Naive thymus-derived CD8-positive, alpha-beta T cell (primary cell): ENCODE measurements around the gene SEPTIN10. TPM values are rescaled to one million over a fixed set of nuclear protein-coding genes. Genes with fewer than 3 reads are reported as not detected.
"Not testable (repeated sequence)": the region's sequence is repeated elsewhere in the genome, so short reads cannot be mapped to it uniquely, and the experiment has no call there.

ENCODE experiments used
- ATAC-seq, 2 donors: fragments of 150-1000 bp; cut with Tn5 transposase in 1 of 2; sonication (Bioruptor Pico), chemical (Tn5 transposase) in 1 of 2; 1 replicate in 1 of 2; 2 replicates in 1 of 2; pipeline ENCODE4 v1.10.0; 2021; ENCODE audit warnings: mild to moderate bottlenecking in 2 of 2, moderate library complexity in 2 of 2
- POLR2A ChIA-PET: fragments of 350-600 bp; sonication (Branson Sonifier 250); formaldehyde crosslinking; loops from one replicate; lab custom pipeline; 2021; ENCODE audit warnings: antibody characterized with exemption; lab: Charles Lee
- DNase-seq, 10 donors: peaks; one replicate each; pipeline versions ENCODE4 v3.0.0 to v3.0.0-alpha.2; 2020 to 2022
- H3K27ac Mint-ChIP-seq, 10 donors: one replicate each; pipeline ENCODE4 v1.8.0; 2020 to 2022; ENCODE audit warnings: mild to moderate bottlenecking in 10 of 10, mixed read lengths in 10 of 10, moderate library complexity in 4 of 10, inconsistent platforms in 1 of 10
- H3K27me3 Mint-ChIP-seq, 5 donors: one replicate each; pipeline ENCODE4 v1.8.0; 2021 to 2022; ENCODE audit warnings: mixed read lengths in 5 of 5
- H3K36me3 Mint-ChIP-seq, 3 donors: one replicate each; pipeline ENCODE4 v1.8.0; 2020 to 2022; ENCODE audit warnings: mixed read lengths in 3 of 3, mild to moderate bottlenecking in 2 of 3, inconsistent platforms in 1 of 3
- H3K4me1 Mint-ChIP-seq, 4 donors: one replicate each; pipeline ENCODE4 v1.8.0; 2021 to 2022; ENCODE audit warnings: mixed read lengths in 4 of 4
- H3K4me3 Mint-ChIP-seq, 10 donors: one replicate each; pipeline ENCODE4 v1.8.0; 2020 to 2022; ENCODE audit warnings: mild to moderate bottlenecking in 10 of 10, mixed read lengths in 10 of 10, moderate library complexity in 6 of 10, inconsistent platforms in 1 of 10
- H3K9me3 Mint-ChIP-seq, 9 donors: one replicate each; pipeline ENCODE4 v1.8.0; 2020 to 2022; ENCODE audit warnings: mixed read lengths in 9 of 9, mild to moderate bottlenecking in 3 of 9, inconsistent platforms in 1 of 9, moderate library complexity in 1 of 9
- polyA plus RNA-seq, 3 donors: library from polyadenylated mRNA; unstranded; fragments of 300-500 nt; fragmentation: Illumina TruSeq; gene quantifications; one replicate each; pipeline ENCODE4 v1.2.3, GENCODE V29; 2021
- total RNA-seq, 8 experiments: library from RNA in 2 of 8; stranded (reverse) in 2 of 8; gene quantifications; one replicate each; pipeline ENCODE4 v1.2.3 and lab custom pipeline; 2021 to 2026

Gene SEPTIN10
- total and polyA plus RNA-seq, 5 experiments from 2014 or later: 0.42 TPM; not detected in 4

DNA sequence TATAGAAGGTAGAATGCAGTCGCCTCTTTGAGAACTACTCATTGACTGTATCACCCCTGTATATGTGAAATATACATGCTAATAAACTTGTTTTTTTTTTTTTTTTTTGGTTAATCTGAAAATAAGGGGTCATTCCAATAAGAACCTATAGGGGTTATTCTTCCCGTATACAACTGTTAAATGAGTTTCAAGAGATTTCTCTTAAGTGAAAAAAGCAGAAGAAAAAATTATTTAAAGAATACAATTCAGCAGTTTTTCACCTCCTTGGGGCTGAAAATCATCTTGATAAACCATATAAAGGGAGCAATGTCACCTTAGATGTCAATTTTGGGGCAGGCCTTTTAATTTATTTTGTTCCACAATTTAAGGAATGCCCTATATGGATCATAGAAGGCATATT lies 66.5 kb downstream of the SEPTIN10 start:
- no peak overlapping the region for H3K4me3 Mint-ChIP-seq
- POLR2A ChIA-PET: no interaction called here

DNA sequence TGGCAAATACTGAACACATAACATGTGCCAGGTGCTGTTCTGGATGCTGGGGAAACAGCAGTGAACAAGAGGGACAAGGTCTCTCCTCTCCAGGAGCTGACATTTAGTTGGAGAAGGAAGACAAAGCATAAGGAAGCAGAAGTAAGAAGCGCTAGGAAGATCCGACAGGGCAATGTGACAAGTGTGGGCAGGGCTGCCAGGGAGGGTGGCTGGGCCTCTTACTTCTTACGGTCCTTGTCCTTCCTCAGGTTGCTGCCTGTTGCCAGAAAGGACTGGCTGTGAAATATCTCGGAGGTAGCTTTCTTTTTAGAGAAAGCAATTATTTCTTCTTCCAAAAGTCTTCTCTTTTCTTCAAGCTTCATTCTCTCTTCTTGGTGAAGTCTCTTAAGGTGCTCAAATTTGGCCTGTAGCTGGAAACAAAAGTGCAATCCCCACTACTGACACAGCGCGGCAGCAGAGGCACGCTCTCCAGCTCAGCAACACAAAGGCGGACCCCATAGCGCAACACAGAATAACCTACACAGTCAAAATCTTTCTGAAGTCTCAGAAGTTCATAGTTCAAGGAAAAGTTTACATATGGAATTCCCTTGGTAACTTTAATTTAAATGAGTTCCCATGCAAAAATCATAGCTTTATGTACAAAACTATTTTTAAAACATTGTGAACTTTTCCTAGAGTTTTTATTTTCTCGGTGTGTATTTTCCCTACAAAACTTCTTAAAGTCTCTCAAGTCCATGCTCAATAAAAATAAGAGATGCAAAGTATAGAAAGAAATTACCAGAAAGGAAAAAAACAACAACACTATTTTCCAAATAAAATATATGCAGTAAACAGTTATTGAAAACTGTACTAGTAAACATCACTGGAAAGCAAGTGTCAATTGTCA lies 67.7 kb downstream of the SEPTIN10 start:
- POLR2A ChIA-PET: no interaction called here
- DNase-seq: peak; percentile 20 to 71 (median 48)
- peaks cover 0 to 5% (median 1%) of the 10 kb centered on the region in 5 donors for H3K27me3 Mint-ChIP-seq
- H3K9me3 Mint-ChIP-seq: no peaks in the 10 kb centered on the region
- peak; percentile 86 to 90 for ATAC-seq
- H3K4me3 Mint-ChIP-seq: no peak overlapping the region
- H3K27ac Mint-ChIP-seq: no peak overlapping the region
- no peaks in the 10 kb centered on the region for H3K4me1 Mint-ChIP-seq
- no peaks in the 10 kb centered on the region for H3K36me3 Mint-ChIP-seq

More for the DNA sequence above, 66.5 kb downstream of the SEPTIN10 start:
- Mint-ChIP-seq H3K27me3 (peaks cover 0 to 5% (median 1%) of the 10 kb centered on the region in 5 donors), H3K36me3 (no peaks in the 10 kb centered on the region), H3K27ac (no peak overlapping the region), H3K4me1 (no peaks in the 10 kb centered on the region), H3K9me3 (no peaks in the 10 kb centered on the region)
- DNase-seq: no peak
- no peak for ATAC-seq

DNA sequence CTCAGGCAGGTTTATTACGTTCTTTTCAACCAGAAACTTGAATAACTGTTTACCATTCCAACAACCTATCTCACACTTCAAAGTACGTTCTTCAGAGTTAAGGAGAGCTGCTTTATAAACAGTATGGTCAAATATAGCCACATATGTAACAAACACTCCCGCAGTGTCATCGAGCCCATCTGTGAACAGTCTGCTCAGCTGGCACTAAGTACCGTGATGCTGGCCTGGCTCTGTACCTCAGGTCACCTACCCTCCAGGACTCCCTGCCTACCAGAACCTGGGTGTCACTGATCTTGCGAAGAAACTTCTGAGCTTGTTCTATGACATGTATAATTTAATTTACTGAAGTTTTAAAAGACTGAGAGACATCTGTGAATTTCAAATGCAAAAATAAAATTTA lies 71.4 kb downstream of the SEPTIN10 start:
- POLR2A ChIA-PET: no interaction called here
- no peak for ATAC-seq
- DNase-seq: no peak
- H3K36me3 Mint-ChIP-seq: no peaks in the 10 kb centered on the region
- H3K4me3 Mint-ChIP-seq: no peak overlapping the region
- H3K27ac Mint-ChIP-seq: peak overlapping the region in 1 of 10 donors; percentile 49
- no peaks in the 10 kb centered on the region for H3K4me1 Mint-ChIP-seq
- no peaks in the 10 kb centered on the region for H3K9me3 Mint-ChIP-seq
- peaks cover 1 to 9% (median 5%) of the 10 kb centered on the region in 5 donors for H3K27me3 Mint-ChIP-seq

DNA sequence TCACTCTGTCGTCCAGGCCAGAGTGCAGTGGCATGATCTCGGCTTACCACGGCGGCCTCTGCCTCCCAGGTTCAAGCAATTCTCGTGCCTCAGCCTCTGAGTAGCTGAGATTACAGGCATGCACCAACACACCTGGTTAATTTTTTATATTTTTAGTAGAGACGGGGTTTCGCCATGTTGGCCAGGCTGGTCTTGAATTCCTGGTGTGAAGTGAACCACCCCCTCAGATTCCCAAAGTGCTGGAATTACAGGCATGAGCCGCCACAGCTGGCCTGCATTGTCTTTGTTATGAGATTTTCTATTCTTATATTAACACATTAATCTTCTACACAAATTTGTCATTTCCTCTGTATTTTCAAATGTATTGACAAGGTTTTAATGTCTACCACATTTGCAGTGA lies 75.2 kb downstream of the SEPTIN10 start:
- Mint-ChIP-seq H3K4me3 (no peak overlapping the region), H3K27ac (no peak overlapping the region), H3K9me3 (peaks cover 0 to 2% (median 0%) of the 10 kb centered on the region in 9 donors), H3K36me3 (no peaks in the 10 kb centered on the region), H3K27me3 (peaks cover 0 to 9% (median 3%) of the 10 kb centered on the region in 5 donors), H3K4me1 (no peaks in the 10 kb centered on the region)
- ATAC-seq (no peak), DNase-seq (no peak)
- POLR2A ChIA-PET: no interaction called here

DNA sequence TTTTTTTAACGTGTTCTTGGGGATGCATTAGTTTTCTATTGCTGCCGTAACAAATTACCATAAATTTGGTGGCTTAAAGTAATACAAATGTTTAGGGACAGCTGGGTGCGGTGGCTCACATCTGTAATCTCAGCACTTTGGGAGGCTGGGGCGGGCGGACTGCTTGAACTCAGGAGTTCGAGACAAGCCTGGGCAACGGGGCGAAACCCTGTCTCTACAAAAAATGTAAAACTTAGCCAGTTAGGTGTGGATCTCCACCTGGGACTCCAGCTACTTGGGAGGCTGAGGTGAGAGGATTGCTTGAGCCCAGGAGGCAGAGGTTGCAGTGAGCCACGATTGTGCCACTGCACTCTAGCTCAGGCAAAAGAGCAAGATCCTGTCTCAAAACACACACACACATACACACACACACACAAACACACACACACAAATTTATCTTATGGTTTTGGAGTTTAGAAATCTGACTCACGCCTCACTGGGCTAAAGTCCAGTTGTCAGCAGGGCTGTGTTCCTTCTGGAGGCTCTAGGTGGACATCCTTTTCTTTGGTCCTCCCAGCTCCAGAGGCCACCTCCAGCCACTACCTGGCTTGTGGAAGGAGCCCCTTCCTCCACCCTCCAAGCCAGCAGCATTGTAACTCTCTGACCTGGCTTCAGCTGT lies 76.1 kb downstream of the SEPTIN10 start:
- peaks cover 0 to 2% (median 0%) of the 10 kb centered on the region in 9 donors for H3K9me3 Mint-ChIP-seq
- no peak for DNase-seq
- H3K4me3 Mint-ChIP-seq: no peak overlapping the region
- POLR2A ChIA-PET: no interaction called here
- ATAC-seq: no peak
- H3K4me1 Mint-ChIP-seq: no peaks in the 10 kb centered on the region
- no peak overlapping the region for H3K27ac Mint-ChIP-seq
- H3K36me3 Mint-ChIP-seq: no peaks in the 10 kb centered on the region
- peaks cover 0 to 9% (median 3%) of the 10 kb centered on the region in 5 donors for H3K27me3 Mint-ChIP-seq

DNA sequence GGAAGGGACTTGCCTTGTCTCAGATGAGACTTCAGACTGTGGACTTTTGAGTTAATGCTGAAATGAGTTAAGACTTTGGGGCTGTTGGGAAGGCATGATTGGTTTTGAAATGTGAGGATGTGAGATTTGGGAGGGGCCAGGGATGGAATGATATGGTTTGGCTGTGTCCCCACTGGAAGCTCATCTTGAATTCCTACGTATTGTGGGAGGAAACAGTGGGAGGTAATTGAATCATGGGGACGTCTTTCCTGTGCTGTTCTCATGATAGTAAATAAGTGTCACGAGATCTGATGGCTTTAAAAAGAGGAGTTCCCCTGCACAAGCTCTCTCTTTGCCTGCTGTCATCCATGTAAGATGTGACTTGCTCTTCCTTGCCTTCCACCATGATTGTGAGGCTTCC lies 77.2 kb downstream of the SEPTIN10 start:
- peak overlapping the region in 1 of 10 donors; percentile 1 for H3K27ac Mint-ChIP-seq
- H3K27me3 Mint-ChIP-seq, H3K36me3 Mint-ChIP-seq, DNase-seq, H3K9me3 Mint-ChIP-seq, ATAC-seq, POLR2A ChIA-PET, H3K4me3 Mint-ChIP-seq, H3K4me1 Mint-ChIP-seq: not testable (repeated sequence)

DNA sequence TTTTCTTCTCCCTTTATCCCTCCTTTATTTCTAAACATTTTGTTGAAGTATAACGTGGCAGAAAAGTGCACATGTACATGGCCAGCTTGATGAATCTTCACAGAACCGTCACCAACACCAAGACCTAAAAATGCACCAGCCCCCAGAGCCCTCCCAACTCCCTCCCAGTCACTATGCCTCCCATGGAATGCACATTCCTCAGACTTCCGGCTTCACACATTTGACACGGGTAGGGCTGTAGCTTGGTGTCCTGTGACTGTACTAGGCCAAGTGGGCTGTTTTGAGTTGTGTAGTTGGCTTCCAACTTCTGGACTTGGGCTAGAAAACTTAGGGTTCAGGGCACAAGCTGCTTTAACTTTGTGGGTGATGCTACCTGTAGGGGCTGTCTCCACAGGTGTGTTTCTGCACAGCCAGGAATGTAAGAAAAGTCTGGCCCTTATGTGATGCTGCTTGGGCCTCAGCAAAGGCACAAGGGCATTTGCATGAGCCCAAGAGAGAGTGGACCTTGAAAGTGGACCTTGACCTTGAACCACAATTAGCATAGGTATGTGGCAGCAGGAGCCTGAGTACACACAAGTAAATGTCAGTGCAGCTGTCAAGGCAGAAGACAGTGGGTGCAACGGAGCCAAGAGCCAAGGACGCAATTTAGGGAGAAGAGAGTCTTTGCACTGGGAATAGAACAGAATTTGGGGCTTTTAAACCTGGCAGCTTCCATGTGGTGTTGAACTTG lies 78.4 kb downstream of the SEPTIN10 start:
- no peak for DNase-seq
- H3K27ac Mint-ChIP-seq: no peak overlapping the region

DNA sequence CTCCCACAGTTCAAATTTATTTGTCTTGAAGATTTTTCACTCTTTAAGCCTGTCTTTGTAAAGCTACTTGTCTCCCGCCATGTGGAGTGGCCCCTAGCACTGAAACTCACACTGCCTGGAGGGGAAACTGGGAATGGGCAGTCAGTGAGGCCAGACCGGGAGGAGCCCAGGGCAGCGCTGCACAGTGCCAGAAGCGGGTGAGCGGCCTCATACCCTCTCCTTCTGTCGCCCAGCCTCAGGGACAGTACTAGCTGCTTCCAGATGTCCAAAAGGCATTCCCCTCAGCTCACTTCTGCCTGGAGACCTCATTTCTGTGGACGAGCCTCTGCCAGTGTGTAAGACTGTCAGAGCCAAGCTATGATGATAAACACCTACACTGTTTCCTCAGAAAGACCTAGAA lies 79.9 kb downstream of the SEPTIN10 start:
- POLR2A ChIA-PET: no interaction called here
- Mint-ChIP-seq H3K4me3 (no peak overlapping the region), H3K27ac (no peak overlapping the region), H3K36me3 (no peaks in the 10 kb centered on the region), H3K4me1 (no peaks in the 10 kb centered on the region), H3K27me3 (peaks cover 2 to 12% (median 7%) of the 10 kb centered on the region in 5 donors), H3K9me3 (peaks cover 0 to 2% (median 0%) of the 10 kb centered on the region in 9 donors)
- ATAC-seq: no peak
- no peak for DNase-seq

More for the DNA sequence above, 78.4 kb downstream of the SEPTIN10 start:
- Mint-ChIP-seq H3K27me3 (peaks cover under 1 to 10% (median 3%) of the 10 kb centered on the region in 5 donors), H3K4me1 (no peaks in the 10 kb centered on the region), H3K36me3 (no peaks in the 10 kb centered on the region), H3K4me3 (no peak overlapping the region), H3K9me3 (peaks cover 0 to 2% (median 0%) of the 10 kb centered on the region in 9 donors)
- no peak for ATAC-seq
- POLR2A ChIA-PET: no interaction called here

DNA sequence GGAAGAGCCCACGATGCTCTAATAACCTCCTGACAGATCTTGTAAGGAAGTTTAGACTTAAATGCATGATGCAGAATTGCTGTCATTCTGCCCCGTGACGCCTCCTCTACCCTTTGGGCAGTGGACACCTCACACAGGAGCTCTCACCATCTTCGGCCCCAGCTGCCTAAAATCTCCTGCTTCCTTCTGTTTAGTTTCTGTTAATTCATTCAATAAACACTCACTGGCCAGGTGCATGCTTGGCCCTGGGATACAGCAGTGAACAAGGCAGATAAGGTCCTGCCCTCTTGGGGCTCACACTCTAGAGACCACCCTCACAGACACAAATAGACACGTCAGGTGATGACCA lies 81.1 kb downstream of the SEPTIN10 start:
- H3K27ac Mint-ChIP-seq: no peak overlapping the region
- H3K4me3 Mint-ChIP-seq: no peak overlapping the region
- no peaks in the 10 kb centered on the region for H3K36me3 Mint-ChIP-seq
- H3K9me3 Mint-ChIP-seq: peaks cover 0 to 2% (median 0%) of the 10 kb centered on the region in 9 donors
- peaks cover 0 to 2% (median 0%) of the 10 kb centered on the region in 4 donors for H3K4me1 Mint-ChIP-seq
- DNase-seq (no peak), ATAC-seq (no peak)
- POLR2A ChIA-PET: no interaction called here
- peaks cover 2 to 7% (median 4%) of the 10 kb centered on the region in 5 donors for H3K27me3 Mint-ChIP-seq

DNA sequence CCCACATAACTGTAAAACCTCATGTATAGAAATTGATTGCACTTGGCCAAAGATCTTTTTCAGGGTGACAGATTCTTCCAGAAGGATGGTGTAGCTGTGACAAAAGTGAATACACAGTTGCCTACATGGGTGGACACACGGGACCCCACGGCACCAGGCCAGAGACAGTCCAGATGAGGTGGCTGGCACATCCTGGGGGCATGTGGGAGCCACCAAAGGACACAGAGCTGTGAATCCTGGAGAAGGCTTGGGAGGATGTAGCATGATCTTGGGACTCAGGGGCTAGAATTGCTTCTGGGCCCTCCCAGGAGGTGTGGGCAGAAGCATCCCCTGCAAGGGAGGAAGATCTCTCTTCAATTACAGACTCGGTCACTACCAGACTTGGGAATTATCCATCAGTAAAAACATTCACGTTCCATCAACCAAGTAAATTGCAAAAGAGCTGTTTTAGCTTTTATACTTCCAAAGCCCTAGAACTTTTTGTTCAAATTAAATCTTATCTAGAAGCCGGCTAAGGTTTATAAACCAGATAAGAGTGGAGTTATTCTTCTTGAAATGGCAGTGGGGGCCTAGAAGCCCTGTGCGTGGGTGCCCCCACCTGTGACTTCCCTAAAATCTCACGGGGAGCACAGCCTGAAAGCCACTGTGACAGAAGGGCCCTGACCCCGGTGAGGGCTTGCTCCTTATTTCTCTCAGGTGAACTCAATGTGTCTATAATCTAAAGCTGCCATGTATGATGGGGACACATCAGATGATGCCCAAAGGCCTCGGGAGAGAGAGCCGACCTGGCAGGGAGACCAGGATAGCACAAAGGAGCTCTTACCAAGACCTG lies 81.7 kb downstream of the SEPTIN10 start:
- DNase-seq (no peak), ATAC-seq (no peak)
- no peak overlapping the region for H3K4me3 Mint-ChIP-seq
- POLR2A ChIA-PET: no interaction called here
- peaks cover 0 to 6% (median 4%) of the 10 kb centered on the region in 5 donors for H3K27me3 Mint-ChIP-seq
- peaks cover 0 to 2% (median 0%) of the 10 kb centered on the region in 4 donors for H3K4me1 Mint-ChIP-seq
- H3K36me3 Mint-ChIP-seq: no peaks in the 10 kb centered on the region
- H3K27ac Mint-ChIP-seq: no peak overlapping the region
- H3K9me3 Mint-ChIP-seq: peaks cover 0 to 2% (median 0%) of the 10 kb centered on the region in 9 donors

DNA sequence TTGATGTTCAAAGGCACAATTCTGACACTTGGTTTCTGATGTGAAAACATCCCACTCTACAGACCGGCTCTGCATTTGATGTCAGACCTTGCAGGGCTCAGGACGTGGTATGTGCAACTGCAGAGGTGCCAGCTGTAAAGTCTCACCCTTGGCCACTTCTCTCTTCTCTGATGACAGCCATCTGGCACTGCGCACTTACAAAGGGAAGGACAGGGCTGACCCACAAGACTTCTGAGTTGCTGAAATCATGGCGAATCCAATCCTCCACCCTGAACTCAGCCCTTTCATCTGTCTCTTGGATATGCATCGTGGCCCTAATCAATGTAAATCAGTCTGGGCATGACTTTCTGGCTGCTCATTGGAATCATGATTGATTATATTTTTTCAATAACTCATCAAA lies 82.5 kb downstream of the SEPTIN10 start:
- Mint-ChIP-seq H3K4me3 (no peak overlapping the region), H3K27ac (no peak overlapping the region), H3K4me1 (peaks cover 0 to 2% (median 0%) of the 10 kb centered on the region in 4 donors), H3K9me3 (peaks cover 0 to 2% (median 0%) of the 10 kb centered on the region in 9 donors), H3K27me3 (peaks cover 0 to 7% (median 6%) of the 10 kb centered on the region in 5 donors), H3K36me3 (no peaks in the 10 kb centered on the region)
- no peak for ATAC-seq
- POLR2A ChIA-PET: no interaction called here
- no peak for DNase-seq

DNA sequence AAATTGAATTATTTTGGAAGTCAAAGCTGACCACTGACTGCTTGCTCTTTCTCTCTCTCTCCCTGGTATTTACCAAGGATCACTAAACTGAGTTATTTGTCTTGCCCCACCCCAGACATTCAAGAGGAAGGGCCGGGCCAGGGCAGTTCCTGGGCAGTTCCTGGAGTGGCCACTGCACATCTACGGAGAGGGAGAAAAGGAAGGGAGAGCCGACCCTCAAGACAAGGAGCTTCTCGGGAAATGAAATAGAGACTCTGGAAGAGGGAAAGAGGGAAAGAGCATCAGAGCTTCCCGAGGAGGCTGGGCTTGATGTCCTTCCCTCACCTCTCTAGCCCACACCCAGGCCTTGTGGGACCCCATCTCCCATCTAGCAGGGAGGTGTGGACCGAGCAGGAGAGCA lies 83.1 kb downstream of the SEPTIN10 start:
- no peak for ATAC-seq
- no peak overlapping the region for H3K4me3 Mint-ChIP-seq
- peak overlapping the region in 1 of 10 donors; percentile 33 for H3K27ac Mint-ChIP-seq
- peaks cover 0 to 2% (median 0%) of the 10 kb centered on the region in 9 donors for H3K9me3 Mint-ChIP-seq
- POLR2A ChIA-PET: no interaction called here
- H3K27me3 Mint-ChIP-seq: peaks cover 0 to 7% (median 6%) of the 10 kb centered on the region in 5 donors
- no peaks in the 10 kb centered on the region for H3K36me3 Mint-ChIP-seq
- H3K4me1 Mint-ChIP-seq: peaks cover 0 to 2% (median 0%) of the 10 kb centered on the region in 4 donors
- DNase-seq: no peak
